ENCODE results near the gene TRPV2. TPM values are rescaled to one million over a fixed set of nuclear protein-coding genes. Genes with fewer than 3 reads are reported as not detected.
A peak's percentile ranks its signal among the peaks of the same experiment; 100 is the strongest.
"Not testable (repeated sequence)": the region's sequence is repeated elsewhere in the genome, so short reads cannot be mapped to it uniquely, and the experiment has no call there.

TRPV2 gene
- polyA plus RNA-seq, 4 donors, result 1.7 to 3.8 (median 3.1) TPM

GRCh38 chr17:16403847-16404246 is 11.5 kb upstream of the TRPV2 start:
- not testable (repeated sequence) for DNase-seq (ENCODE audit: low read depth in 4 of 4, low spot score in 3 of 4)

DNA sequence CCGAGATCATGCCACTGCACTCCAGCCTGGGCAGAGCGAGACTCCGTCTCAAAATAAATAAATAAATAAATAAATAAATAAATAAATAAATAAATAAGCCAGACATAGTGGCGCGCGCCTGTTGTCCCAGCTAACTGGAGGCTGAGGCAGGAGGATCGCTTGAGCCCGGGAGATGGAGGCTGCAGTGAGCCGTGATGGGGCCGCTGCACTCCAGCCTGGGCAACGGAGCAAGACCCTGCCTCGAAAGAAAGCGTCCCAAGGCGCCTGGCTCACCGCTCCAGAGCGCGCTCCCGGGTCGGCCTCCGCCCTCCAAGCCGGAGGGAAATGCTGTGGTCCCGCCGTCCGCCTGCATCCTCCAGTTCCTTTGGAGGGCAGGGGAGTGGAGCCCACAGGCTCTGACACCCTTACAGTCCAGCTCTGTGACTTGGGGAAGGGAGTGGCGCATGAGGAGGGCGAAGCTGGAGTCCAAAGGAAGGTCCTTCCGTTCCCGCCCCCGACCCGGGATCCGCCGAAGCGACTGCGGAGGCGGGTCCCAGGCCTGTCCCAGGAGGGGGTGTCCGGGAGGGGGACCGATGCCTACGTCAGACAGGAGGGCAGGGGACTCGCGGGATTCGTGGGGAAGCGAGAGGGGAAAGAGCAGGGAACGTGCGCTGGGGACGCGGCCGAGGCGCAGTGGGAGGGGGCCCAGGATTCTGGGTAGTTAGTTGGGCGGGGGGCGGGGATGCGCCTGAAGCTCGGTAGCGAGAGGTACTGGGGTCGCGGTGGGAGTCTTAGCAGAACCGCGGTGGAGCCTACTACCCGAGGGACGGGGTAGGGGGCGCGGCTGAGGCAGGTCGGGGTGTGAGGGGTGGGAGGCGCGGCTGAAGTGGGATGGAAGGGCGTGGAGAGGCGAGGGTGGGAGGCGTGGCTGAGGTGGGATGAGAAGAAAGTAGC is 8.4 kb upstream of the TRPV2 start:
- peak in 2 of 4 donors; percentile 44 to 54 for DNase-seq (ENCODE audit: low read depth in 4 of 4, low spot score in 3 of 4)

DNA sequence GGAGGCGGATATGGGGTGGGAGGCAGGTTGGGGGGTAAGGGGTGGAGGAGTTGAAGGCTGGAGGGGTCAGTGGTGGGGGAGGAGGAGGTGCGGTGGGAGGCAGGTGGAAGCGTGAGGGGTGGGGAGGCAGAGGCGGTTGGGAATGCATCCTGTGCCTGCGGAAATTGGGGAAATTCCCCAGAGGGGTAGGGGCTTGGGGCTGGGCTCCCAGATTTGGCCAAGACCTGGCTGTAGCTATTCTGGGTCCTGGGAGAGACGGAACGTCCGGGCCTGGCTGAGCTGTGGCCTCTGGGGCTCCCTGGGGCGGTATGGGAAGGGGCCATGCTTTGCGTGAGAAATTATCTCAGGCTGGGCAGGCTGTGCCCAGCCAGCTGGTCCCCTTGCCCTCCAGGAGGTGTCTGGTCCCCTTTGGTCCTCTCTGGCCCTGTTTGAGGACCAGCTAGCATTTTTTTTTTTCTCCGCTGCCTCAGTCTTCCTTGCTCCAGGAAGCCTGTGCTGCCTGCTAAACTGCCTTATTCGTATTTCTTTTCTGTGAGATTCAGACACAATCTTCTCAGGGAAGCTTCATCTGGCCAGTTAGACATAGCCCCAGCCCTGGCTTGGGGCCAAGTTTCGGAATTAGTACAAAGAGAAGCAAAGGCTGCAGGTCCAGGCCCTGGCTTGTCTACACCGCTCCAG is 7.3 kb upstream of the TRPV2 start:
- no peak for DNase-seq (ENCODE audit: low read depth in 4 of 4, low spot score in 3 of 4)

DNA sequence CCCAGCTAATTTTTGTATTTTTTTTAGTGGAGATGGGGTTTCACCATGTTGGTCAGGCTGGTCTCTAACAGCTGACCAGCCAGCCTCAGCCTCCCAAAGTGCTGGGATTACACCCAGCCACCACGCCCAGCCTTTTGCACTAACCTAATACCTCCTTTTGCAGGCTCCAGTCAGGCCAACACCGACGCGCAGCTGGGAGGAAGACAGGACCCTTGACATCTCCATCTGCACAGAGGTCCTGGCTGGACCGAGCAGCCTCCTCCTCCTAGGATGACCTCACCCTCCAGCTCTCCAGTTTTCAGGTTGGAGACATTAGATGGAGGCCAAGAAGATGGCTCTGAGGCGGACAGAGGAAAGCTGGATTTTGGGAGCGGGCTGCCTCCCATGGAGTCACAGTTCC is 2.0 kb downstream of the TRPV2 start:
- DNase-seq (ENCODE audit: low read depth in 4 of 4, low spot score in 3 of 4), result no peak

- DNase-seq (ENCODE audit: low read depth in 4 of 4, low spot score in 3 of 4), result no peak
These were observed 2.7 kb downstream of the TRPV2 start for GRCh38 chr17:16417896-16418684.

DNA sequence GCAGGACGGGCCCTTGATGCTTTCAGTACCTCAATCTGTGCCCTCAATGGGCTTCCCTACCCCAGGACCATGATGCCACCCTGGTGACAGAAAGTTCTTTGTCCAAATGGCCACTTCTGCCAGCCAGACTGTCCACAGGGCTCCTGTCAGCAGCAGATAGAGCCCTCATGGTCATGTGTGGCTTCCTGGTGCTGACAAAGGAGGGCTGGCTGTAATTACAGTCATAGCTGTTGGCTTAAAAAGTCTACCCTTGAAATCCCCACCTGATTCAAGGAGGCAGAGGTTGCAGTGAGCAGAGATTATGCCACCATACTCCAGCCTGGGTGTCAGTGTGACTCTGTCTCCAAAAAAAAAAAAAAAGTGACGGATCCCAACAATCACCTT is 3.3 kb downstream of the TRPV2 start:
- DNase-seq (ENCODE audit: low read depth in 4 of 4, low spot score in 3 of 4), result no peak

DNA sequence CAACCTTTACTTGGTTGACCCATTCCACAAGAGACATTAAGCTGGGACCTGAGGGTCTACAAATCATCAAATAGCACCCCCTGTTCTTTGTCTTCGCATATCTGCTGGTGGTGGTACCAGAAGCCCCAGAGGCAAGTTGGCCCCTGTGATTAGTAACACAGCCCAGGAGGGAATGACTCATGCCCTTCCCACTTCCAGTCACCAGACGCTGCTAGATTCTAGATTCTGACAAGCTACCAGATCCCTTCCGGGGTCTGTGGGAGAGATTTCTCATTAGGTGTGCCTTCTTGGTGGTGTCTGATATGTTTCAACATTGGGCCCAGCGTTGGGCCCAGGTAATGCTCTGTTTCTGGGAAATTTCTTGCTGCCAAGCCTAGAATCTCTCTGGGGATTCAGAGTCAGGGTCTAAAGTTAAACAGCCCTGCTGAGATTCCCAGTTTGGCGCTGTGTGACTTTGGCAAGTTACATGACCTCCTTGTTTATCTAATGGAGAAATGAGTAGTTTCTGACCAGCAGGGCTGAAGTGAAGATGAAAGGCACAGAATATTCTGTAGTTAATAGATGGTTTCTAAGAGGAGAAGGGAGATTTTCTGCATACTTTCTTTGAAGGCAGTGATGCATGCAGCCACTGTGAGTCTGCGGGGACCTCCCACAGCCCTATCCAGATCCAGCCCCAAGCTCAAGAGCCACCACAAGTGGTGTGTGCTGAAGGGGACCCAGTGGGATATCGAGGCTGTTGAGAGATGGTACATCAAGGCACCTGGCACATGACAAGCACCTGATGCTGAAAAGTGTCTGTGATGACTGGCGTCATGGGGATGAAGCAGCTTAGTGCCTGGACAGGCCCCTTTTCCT is 3.9 kb downstream of the TRPV2 start:
- no peak for DNase-seq (ENCODE audit: low read depth in 4 of 4, low spot score in 3 of 4)

DNA sequence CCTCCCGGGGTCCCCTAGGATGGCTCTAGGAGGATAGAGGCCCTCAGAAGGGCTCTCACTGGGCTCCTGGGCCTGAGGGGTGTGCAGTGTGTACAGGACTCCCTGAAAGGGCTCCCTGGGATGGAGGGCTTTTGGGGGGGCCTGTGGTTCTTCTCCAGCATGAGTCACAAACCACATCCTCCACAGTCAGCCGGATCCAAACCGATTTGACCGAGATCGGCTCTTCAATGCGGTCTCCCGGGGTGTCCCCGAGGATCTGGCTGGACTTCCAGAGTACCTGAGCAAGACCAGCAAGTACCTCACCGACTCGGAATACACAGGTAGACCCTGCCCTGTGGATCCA is 4.5 kb downstream of the TRPV2 start:
- DNase-seq (ENCODE audit: low read depth in 4 of 4, low spot score in 3 of 4), result no peak

DNA sequence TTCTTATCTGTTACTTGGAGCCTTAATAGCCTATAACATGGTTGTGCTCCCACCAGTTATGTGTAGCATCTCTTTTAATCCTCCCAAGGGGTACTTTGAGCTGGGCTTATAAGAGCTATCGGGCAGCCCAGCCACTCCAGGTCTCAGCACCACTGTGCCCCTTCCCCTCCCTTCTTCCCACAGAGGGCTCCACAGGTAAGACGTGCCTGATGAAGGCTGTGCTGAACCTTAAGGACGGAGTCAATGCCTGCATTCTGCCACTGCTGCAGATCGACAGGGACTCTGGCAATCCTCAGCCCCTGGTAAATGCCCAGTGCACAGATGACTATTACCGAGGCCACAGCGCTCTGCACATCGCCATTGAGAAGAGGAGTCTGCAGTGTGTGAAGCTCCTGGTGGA is 7.0 kb downstream of the TRPV2 start:
- DNase-seq (ENCODE audit: low read depth in 4 of 4, low spot score in 3 of 4), result no peak

- no peak for DNase-seq (ENCODE audit: low read depth in 4 of 4, low spot score in 3 of 4)
These were observed 8.0 kb downstream of the TRPV2 start for GRCh38 chr17:16423226-16423872.

GRCh38 chr17:16425202-16425601 is 9.8 kb downstream of the TRPV2 start:
- no peak for DNase-seq (ENCODE audit: low read depth in 4 of 4, low spot score in 3 of 4)

GRCh38 chr17:16425698-16426659 is 10.6 kb downstream of the TRPV2 start:
- no peak for DNase-seq (ENCODE audit: low read depth in 4 of 4, low spot score in 3 of 4)

- no peak for DNase-seq (ENCODE audit: low read depth in 4 of 4, low spot score in 3 of 4)
These were observed 11.6 kb downstream of the TRPV2 start for GRCh38 chr17:16427020-16427419.

GRCh38 chr17:16428098-16428882 is 12.9 kb downstream of the TRPV2 start:
- DNase-seq (ENCODE audit: low read depth in 4 of 4, low spot score in 3 of 4), result no peak

DNA sequence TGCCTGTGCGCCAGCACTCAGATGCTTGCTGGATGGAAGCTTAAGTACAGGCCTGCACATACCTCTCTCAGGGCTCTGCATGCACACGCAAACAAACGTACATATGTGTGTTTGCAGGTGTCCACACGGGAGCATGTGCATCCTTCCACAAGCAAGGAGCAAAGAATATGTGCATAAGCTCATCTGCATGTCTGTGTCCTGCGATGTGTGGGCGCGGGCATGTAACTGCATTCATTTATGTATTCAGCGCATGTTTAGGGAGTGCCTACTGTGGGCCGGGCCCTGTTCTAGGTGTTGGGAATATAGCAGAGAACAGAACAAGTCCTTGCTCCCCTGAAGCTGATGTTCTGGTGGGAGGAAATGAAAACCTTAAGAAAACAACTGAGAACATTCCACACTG is 13.7 kb downstream of the TRPV2 start:
- no peak for DNase-seq (ENCODE audit: low read depth in 4 of 4, low spot score in 3 of 4)

DNA sequence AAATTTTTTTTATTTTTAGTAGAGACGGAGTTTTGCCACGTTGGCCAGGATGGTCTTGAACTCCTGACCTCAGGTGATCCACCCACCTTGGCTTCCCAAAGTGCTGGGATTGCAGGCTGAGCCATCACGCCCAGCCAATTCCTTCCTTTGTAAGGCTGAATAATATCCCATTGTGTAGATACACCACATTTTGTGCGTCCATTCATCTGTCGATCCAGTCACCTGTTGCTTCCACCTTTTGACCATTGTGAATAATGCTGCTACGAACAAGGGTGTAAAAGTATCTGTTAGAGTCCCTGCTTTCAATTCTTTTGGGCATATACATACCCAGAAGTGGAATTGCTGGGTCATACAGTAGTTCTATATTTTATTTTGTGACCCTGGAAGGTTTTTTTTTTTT is 15.3 kb downstream of the TRPV2 start:
- no peak for DNase-seq (ENCODE audit: low read depth in 4 of 4, low spot score in 3 of 4)

DNA sequence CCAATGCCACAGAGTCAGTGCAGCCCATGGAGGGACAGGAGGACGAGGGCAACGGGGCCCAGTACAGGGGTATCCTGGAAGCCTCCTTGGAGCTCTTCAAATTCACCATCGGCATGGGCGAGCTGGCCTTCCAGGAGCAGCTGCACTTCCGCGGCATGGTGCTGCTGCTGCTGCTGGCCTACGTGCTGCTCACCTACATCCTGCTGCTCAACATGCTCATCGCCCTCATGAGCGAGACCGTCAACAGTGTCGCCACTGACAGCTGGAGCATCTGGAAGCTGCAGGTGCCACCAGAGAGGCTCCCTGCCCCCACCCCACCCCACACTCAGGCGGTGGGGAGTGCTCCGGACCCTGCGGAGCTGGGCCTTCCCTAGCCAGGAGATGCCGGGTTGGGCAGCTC is 16.6 kb downstream of the TRPV2 start:
- DNase-seq (ENCODE audit: low read depth in 4 of 4, low spot score in 3 of 4), result no peak

- DNase-seq (ENCODE audit: low read depth in 4 of 4, low spot score in 3 of 4), result no peak
These were observed 18.1 kb downstream of the TRPV2 start for GRCh38 chr17:16433514-16433913.
